Measurements from ENCODE around the gene DNAJC11.

Gene DNAJC11

DNA sequence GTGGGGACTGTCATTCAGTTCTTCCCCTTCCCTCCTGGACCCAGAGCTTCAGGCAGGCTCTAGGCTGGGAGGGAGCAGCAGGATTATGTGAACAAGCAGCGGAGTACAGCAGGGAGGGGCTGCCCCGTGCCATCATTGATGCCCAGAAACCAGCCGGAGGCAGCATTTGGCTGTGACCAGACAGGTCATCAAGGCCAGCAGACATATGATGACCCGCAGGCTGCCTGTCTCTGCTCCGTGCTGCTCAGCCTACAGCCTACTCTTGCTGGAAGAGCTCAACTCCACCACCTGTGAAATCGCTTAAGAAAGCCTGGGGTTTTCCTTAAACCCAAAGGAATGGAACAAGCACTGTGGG lies 103.9 kb downstream of the DNAJC11 start:
- DNase-seq = no peak

DNA sequence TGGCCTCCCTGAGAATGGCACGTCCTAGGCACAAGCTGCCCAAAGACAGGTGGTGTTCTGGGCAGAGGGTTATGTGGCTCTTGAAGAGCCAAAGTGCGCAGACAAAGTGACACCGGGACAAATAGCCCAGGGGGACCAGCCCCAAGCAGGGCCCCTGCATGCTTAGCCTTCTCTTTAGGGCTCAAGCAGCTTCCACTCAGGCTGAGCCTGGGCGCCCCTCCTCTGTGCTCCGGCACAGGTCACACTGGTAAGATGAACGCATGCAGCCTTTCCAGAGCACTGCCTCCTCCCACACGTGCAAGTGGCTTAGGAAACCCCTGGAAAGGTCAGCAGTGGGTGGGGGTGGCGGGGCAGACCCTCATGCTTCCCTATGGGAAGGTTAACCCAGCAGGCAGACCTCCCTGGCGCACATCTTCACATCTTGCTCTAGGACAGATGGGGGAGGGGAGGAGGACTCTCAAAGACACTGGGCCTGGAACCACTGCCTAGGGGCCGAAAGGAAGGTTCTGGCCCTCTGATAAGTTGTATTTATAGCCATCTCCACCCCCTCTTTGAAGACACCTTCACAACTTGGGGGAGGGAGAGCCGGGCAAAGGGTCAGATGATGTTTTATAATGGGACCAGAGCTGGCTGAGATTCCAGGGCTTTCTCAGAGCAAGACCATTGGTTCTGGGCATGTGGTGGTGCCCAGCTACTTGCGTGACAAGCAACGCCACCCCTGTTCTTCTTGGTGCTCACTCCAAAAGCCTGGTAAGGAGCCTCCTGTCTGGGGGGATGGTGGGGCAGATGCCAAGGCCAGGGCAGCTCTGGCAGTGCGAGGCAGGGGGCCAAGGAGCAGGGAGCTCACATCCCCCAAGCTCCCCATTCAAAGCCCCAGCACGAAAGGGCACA lies 104.5 kb downstream of the DNAJC11 start:
- DNase-seq = no peak

DNA sequence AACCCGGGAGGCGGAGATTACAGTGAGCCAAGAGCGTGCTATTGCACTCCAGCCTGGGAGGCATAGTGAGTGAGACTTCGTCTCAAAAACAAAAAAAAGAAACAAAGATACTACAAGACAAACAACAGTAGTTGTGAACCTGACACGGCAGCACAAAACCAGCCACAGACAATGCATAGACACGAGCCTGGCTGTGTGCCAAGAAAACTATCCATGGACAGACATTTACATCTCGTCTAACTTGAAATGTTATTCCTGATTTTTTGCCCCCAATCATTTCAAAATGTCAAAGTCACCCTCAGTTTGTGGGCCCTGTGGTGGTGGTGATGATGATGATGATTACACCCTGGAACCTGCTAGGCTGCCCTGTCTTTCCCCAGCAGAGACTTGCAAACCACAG lies 105.3 kb downstream of the DNAJC11 start:
- no peak for DNase-seq

DNA sequence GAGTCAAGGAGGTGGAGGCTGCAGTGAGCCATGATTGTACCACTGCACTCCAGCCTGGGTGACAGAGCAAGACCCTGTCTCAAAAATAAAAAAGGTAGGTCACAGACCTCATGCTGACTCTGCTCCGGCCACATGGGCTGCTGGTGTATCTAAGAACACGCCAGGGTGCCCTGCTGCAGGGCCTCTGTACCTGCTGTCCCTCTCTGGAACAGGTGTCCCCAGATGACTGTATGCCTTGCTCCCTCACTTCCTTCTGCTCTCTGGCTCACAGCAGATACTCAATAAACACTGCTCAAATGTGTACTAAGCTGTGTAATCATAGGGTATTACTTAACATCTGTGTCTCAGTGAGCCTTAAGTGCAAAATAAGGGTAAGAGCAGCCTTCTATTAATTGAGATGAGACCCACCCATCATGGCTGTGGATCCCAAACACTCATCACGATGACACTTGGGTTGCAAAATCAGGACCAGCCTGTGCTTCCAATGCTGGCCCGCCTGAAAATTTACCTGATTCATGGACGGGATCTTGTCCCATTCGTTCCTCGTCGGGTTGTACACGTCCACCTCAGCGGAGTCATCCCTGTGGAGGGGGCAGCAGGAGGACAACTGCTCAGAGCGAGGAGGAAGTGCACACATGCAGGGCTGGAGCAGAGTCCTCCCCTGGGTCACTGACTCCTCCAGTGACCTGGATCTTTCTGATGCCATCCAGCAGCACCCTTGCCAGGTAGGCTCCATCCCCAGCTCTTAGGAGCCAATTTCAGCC lies 106.5 kb downstream of the DNAJC11 start:
- DNase-seq = no peak

DNA sequence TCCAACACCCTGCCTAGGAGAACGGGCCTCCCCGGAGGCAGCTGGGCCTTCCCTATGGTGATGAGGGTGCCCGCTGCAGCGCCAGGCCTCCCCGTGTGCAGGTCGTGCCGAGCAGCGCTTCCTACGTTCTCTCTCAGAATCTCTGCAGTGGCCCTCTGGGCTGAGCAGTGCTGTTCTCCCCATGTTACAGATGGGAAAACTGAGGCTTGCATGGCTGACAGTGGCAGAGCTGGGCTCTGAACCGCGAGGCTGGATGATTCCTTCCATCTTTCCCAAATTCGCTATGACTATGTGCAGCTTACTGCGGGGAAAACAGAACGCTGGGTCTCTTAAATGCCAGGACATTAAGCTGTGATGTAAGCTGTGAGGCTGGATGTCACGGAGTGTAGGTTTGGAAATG lies 107.8 kb downstream of the DNAJC11 start:
- no peak for DNase-seq

DNA sequence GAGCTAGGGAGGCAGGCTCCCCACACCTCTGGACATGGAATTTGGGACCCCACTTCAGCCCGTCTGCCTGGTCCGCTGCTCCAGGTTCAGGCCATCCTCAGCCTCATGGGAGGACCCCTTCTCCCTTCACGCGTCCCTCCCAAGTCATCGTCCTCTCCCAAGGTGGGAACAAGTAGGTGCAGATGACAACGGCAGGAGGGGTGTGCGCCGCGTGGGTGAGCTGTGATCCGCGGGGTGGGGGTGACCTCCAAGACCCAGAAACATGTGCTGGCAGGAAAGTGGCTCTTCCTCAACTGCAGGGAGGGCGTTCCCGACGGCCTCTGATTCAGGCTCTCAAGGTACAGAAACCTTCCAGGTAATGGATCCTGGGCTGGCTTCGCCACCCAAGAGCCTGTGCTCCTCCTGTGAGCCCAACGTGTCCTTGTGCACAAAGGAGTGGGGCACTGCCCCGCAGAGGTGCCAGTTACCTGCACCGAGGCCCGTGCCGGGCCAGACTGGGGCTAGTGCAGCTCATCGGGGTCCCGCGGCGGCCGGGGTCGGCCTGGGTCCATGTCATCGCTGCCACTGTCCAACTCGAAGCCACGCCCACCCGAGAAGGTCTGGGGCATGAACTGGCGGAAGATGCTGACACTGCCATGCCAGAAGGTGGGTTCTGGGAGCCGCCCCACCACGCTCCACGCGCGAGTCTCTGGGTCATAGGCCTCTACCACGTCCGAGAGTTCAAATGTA lies 108.6 kb downstream of the DNAJC11 start:
- DNase-seq = no peak

- no peak for DNase-seq
These were observed 109.2 kb downstream of the DNAJC11 start for GRCh38 chr1:6592441-6592840.

DNA sequence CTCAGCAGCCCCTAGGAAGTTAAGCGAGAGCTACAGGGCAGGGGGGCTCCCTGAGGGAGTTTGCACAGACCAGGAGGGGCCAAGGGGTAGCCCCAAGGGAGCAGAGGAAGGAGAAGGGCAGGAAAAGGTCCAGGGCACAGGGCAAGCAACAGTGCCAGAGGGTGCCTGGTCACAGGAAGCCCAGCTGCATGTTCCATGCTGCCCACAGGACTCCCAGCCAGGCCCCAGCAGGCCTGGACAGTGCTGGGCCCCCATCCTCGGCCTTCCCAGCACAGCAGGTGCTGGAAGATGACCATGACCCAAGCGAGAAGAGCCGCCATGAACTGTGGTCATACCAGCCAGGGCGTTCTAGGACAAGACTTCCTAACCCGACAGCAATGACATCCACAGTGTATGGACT lies 110.0 kb downstream of the DNAJC11 start:
- no peak for DNase-seq

DNA sequence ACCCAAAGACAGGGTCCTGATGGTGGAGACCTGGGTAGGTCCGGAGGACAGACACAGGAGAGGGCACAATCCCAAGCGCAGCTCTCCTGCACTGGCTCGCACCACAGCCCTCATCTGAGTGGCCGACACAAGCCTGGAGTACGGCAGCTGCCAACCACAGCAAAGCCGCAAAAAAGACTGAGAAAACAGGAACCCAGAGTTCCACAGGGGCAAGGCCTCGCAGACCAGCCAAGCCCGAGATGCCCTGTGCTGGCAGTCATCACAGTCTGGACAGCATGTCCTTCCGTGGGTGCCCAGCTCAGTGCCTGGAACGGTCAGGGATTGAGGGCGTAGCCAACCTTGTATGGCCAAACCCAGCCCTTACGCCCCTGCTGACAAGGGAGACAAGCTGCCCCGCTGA lies 110.4 kb downstream of the DNAJC11 start:
- no peak for DNase-seq

DNA sequence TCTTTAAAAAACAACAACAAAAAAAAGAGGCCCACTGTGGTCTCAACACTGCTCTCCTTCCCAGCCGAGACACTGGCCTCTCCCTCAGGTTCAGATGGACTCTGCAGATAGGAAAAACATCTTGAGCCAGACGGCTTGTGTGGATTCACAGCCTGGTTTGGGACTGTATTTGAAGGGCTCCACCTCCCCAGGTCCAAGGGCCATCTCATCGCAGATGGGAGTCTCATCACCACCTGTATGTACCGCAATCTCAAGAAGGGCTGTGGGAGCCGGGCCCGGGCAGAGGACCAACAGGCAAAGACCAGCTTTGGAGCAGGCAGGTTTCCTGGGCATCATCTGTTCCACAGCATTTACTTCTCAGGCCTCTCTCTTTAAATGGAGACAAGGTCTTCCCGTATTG lies 111.6 kb downstream of the DNAJC11 start:
- no peak for DNase-seq

DNA sequence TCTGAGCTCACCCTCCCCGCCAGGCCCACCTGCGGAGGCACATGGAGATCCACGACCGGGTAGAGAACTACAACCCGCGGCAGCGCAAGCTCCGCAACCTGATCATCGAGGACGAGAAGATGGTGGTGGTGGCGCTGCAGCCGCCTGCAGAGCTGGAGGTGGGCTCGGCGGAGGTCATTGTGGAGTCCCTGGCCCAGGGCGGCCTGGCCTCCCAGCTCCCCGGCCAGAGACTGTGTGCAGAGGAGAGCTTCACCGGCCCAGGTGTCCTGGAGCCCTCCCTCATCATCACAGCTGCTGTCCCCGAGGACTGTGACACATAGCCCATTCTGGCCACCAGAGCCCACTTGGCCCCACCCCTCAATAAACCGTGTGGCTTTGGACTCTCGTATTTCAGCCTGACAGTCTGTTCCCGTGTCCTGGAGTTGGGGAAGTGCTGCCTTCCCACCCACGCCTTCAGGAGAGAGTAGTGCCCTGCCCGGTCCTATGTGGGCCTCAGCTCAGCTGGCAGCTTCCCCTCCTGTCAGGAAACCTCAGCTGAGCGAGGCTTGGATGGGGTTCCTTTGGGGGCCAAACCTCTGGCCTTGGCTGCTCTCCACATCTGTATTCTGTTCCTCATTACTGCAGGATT lies 112.6 kb downstream of the DNAJC11 start:
- no peak for DNase-seq

DNA sequence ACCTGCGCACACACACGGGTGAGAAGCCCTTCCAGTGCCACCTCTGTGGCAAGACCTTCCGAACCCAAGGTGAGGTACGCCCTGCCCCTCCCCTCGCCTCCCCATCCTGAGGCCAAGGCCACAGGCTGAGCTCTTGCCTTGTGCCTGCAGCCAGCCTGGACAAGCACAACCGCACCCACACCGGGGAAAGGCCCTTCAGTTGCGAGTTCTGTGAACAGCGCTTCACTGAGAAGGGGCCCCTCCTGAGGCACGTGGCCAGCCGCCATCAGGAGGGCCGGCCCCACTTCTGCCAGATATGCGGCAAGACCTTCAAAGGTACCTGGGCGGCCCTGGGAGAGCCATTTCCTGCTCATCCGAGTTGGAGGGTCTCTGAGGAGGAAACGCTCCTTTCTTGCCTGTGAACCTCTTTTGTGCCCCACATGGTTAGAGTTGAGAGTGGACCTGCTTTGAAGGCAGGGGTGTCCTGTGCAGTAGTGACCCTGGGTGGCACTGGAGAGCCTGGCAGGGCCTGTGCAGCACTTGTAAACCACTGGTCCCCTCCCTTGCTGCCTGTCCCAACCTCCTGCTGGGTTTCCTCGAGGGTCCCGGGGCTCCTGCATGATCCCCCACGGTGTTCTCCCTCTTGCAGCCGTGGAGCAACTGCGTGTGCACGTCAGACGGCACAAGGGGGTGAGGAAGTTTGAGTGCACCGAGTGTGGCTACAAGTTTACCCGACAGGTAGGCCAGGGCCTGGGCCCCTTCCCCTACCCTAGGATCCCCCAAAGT lies 113.3 kb downstream of the DNAJC11 start:
- no peak for DNase-seq

DNA sequence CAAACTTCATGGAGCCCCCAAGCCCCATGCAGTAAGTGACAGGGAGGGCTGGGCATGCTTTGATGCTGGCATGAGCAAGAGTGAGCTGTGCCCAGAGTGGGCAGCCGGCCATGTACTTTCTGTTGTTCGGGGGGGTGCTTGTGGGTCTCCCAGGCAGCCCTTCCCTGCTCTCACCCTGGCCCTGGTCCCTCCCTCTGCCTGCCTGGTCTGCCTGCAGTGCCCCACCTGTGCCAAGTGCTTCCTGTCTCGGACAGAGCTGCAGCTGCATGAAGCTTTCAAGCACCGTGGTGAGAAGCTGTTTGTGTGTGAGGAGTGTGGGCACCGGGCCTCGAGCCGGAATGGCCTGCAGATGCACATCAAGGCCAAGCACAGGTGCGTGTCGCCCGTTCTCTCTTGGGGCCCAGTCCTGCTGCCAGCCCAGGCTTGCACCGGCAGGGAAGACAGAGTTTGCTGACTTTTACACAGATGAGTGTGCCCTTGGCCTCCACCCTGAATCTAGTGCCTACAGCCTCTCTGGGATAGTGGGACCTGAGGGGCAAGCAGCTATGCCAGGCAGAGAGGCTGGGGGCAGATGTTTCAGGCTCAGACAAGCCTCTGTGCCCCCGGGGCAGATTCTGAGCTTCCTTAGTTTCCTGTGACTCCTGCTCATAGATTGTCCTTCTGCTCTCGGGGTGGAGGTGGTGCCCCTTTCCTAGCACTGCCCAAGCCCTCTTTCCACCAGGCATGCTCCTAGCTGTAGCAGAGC lies 114.2 kb downstream of the DNAJC11 start:
- no peak for DNase-seq

DNA sequence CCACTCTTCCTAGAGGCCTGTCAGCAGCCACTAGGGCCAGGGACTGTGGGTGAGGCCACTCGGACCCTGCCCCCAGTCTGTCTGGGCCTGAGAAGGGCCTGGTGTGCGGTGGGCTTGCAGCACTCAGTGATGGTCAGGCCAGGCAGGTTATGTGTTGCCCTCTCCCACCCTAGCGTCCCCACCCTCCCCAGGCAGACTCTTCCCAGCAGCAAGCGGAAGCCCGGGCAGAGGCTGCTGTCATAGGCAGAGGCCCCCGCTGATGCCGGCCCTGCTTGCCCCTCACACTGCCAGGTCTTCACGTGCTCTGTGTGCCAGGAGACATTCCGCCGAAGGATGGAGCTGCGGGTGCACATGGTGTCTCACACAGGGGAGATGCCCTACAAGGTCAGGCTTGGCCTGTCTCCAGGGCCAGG lies 115.2 kb downstream of the DNAJC11 start:
- no peak for DNase-seq

DNA sequence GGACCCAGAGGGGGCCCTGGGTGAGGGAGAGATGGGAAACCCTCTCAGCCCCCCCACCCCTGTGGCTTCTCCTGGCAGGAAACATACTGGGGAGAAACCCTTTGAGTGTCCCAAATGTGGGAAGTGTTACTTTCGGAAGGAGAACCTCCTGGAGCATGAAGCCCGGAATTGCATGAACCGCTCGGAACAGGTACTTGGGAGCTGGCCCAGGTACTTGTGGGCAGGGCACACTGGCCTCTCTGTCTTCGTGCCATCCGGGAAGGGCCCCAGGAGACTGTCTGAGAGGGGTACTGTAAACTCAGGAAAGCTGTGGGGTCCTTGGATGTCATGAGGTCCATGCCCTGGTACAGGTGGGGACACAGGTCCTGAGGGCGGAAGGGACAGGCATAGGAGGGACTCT lies 115.8 kb downstream of the DNAJC11 start:
- no peak for DNase-seq

- no peak for DNase-seq
These were observed 116.4 kb downstream of the DNAJC11 start for GRCh38 chr1:6585081-6585722.

Measured in hematopoietic multipotent progenitor cell treated with erythropoietin and hydrocortisone succinate and interleukin-3 and kit ligand, for 8 days (in vitro differentiated cells).